PC-9 (cell line): ENCODE results near the gene CDH13.

ENCODE experiments used
- EZH2 ChIP-seq: fragments of 200-600 bp; sonication (generic); IDR thresholded peaks from 2 replicates; pipeline ENCODE4 v1.8.0; 2017; ENCODE audit warnings: antibody characterized with exemption, low read depth
- TF ChIP-seq, protein P1 (sequence below): fragments of 200-600 bp; sonication (generic); conservative IDR thresholded peaks from 2 replicates; pipeline ENCODE4 v1.6.1; 2017; ENCODE audit warnings: mixed run types, antibody characterized with exemption, mild to moderate bottlenecking, moderate library complexity

DNA sequence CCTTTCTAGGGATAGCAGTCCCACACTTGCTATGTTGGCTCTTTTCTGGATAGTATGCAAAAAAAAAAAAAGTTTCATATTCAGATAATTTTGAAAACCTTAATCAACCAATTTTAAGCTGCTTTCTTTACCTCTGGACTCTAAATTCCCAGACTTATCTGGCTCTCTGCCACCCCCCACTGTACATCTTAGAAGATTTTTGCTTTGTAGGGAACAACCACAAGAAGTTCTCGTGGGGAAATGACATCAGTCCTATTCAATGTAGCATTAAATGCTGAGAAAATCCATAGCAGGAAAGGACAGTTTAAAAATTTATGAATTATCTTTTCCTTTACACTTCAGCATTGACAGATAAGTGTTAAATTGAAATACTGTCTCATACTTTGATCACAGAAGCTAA lies 618.3 kb downstream of the CDH13 start:
- TF ChIP-seq, protein P1, sequence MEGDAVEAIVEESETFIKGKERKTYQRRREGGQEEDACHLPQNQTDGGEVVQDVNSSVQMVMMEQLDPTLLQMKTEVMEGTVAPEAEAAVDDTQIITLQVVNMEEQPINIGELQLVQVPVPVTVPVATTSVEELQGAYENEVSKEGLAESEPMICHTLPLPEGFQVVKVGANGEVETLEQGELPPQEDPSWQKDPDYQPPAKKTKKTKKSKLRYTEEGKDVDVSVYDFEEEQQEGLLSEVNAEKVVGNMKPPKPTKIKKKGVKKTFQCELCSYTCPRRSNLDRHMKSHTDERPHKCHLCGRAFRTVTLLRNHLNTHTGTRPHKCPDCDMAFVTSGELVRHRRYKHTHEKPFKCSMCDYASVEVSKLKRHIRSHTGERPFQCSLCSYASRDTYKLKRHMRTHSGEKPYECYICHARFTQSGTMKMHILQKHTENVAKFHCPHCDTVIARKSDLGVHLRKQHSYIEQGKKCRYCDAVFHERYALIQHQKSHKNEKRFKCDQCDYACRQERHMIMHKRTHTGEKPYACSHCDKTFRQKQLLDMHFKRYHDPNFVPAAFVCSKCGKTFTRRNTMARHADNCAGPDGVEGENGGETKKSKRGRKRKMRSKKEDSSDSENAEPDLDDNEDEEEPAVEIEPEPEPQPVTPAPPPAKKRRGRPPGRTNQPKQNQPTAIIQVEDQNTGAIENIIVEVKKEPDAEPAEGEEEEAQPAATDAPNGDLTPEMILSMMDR, result no peak
- no peak for TF ChIP-seq EZH2
